ENCODE results near the gene MAP3K19. TPM values are rescaled to one million over a fixed set of nuclear protein-coding genes. Genes with fewer than 3 reads are reported as not detected.
"Not testable (repeated sequence)": the region's sequence is repeated elsewhere in the genome, so short reads cannot be mapped to it uniquely, and the experiment has no call there.

MAP3K19 gene
- total RNA-seq, 1 donor from 2014 or later: not detected

GRCh38 chr2:135050684-135051083, 3.4 kb upstream of the MAP3K19 start:
- no peak for TF ChIP-seq CTCF (IDR thresholded peaks at IDR 0.05; ENCODE audit: insufficient read depth, low read length, severe bottlenecking)
- H3K36me3 ChIP-seq (ENCODE audit: control insufficient read depth, insufficient read depth, low read length): no peaks in the 10 kb centered on the region
- no peak overlapping the region for H3K4me3 ChIP-seq (ENCODE audit: low read depth, low read length)
- DNase-seq (ENCODE audit: low read depth): no peak
- H3K27me3 ChIP-seq (ENCODE audit: control insufficient read depth, insufficient read depth, low read length): no peaks in the 10 kb centered on the region
- no peak for FAIRE-seq

- no peak for FAIRE-seq
- Histone ChIP-seq H3K4me3 (ENCODE audit: low read depth, low read length) (no peak overlapping the region), H3K27me3 (ENCODE audit: control insufficient read depth, insufficient read depth, low read length) (no peaks in the 10 kb centered on the region), H3K36me3 (ENCODE audit: control insufficient read depth, insufficient read depth, low read length) (no peaks in the 10 kb centered on the region)
- no peak for DNase-seq (ENCODE audit: low read depth)
- TF ChIP-seq CTCF (IDR thresholded peaks at IDR 0.05; ENCODE audit: insufficient read depth, low read length, severe bottlenecking): no peak
Measured at GRCh38 chr2:135050132-135050531, 2.9 kb upstream of the MAP3K19 start.

GRCh38 chr2:135048122-135048521, 875 bp upstream of the MAP3K19 start:
- H3K4me3 ChIP-seq (ENCODE audit: low read depth, low read length): no peak overlapping the region
- no peak for FAIRE-seq

GRCh38 chr2:135043345-135043744, 3.9 kb downstream of the MAP3K19 start:
- no peak overlapping the region for H3K4me3 ChIP-seq (ENCODE audit: low read depth, low read length)
- H3K27me3 ChIP-seq (ENCODE audit: control insufficient read depth, insufficient read depth, low read length): no peaks in the 10 kb centered on the region
- H3K36me3 ChIP-seq (ENCODE audit: control insufficient read depth, insufficient read depth, low read length): no peaks in the 10 kb centered on the region
- DNase-seq (ENCODE audit: low read depth): no peak
- FAIRE-seq: no peak
- TF ChIP-seq CTCF (IDR thresholded peaks at IDR 0.05; ENCODE audit: insufficient read depth, low read length, severe bottlenecking): no peak

More at GRCh38 chr2:135048122-135048521, 875 bp upstream of the MAP3K19 start:
- TF ChIP-seq CTCF (IDR thresholded peaks at IDR 0.05; ENCODE audit: insufficient read depth, low read length, severe bottlenecking): no peak
- no peak for DNase-seq (ENCODE audit: low read depth)
- H3K27me3 ChIP-seq (ENCODE audit: control insufficient read depth, insufficient read depth, low read length): no peaks in the 10 kb centered on the region
- no peaks in the 10 kb centered on the region for H3K36me3 ChIP-seq (ENCODE audit: control insufficient read depth, insufficient read depth, low read length)

GRCh38 chr2:135037831-135038230, 9.4 kb downstream of the MAP3K19 start:
- H3K36me3 ChIP-seq (ENCODE audit: control insufficient read depth, insufficient read depth, low read length): no peaks in the 10 kb centered on the region
- H3K4me3 ChIP-seq (ENCODE audit: low read depth, low read length): no peak overlapping the region
- no peak for TF ChIP-seq CTCF (IDR thresholded peaks at IDR 0.05; ENCODE audit: insufficient read depth, low read length, severe bottlenecking)
- no peak for DNase-seq (ENCODE audit: low read depth)
- H3K27me3 ChIP-seq (ENCODE audit: control insufficient read depth, insufficient read depth, low read length): no peaks in the 10 kb centered on the region
- FAIRE-seq: no peak

- H3K36me3 ChIP-seq (ENCODE audit: control insufficient read depth, insufficient read depth, low read length); H3K27me3 ChIP-seq (ENCODE audit: control insufficient read depth, insufficient read depth, low read length); FAIRE-seq; DNase-seq (ENCODE audit: low read depth); H3K4me3 ChIP-seq (ENCODE audit: low read depth, low read length): not testable (repeated sequence)
Measured at GRCh38 chr2:135033216-135033615, 14.0 kb downstream of the MAP3K19 start.
